VCaP (cell line): Measurements from ENCODE around the gene ALDH2.
"Not testable (repeated sequence)": the region's sequence is repeated elsewhere in the genome, so short reads cannot be mapped to it uniquely, and the experiment has no call there.

Experiments
- H3K27ac ChIP-seq: fragments of 450-650 bp; 2 replicates; pipeline ENCODE4 v1.5.1; 2017
- TF ChIP-seq, protein P1 (sequence below): fragments of 450-650 bp; conservative IDR thresholded peaks from 2 replicates; pipeline ENCODE4 v1.5.1; 2017; ENCODE audit warnings: mild to moderate bottlenecking, moderate library complexity

ALDH2 gene

GRCh38 chr12:111761099-111761498 is 5.6 kb upstream of the ALDH2 start:
- H3K27ac ChIP-seq: no peak overlapping the region
- TF ChIP-seq, protein P1, sequence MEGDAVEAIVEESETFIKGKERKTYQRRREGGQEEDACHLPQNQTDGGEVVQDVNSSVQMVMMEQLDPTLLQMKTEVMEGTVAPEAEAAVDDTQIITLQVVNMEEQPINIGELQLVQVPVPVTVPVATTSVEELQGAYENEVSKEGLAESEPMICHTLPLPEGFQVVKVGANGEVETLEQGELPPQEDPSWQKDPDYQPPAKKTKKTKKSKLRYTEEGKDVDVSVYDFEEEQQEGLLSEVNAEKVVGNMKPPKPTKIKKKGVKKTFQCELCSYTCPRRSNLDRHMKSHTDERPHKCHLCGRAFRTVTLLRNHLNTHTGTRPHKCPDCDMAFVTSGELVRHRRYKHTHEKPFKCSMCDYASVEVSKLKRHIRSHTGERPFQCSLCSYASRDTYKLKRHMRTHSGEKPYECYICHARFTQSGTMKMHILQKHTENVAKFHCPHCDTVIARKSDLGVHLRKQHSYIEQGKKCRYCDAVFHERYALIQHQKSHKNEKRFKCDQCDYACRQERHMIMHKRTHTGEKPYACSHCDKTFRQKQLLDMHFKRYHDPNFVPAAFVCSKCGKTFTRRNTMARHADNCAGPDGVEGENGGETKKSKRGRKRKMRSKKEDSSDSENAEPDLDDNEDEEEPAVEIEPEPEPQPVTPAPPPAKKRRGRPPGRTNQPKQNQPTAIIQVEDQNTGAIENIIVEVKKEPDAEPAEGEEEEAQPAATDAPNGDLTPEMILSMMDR: no peak

DNA sequence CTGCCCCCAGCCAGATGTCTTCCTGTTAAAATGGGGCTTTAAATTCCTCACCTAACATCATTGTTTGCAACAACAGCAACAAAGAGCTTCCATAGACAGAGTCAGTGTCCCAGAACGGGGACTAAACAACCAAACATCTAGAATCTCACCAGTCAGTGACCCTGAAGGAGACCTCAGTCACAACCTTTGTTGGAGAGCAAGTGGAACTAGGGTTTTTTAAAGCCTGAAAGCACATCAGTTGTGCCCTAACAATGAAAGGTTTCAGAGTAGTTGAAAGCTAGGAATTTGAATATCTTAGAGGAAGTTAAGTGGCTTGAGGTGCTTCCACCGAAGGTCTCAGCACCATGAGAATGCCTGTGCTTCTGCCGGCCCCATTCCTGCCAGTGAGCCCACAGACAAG is 5.0 kb upstream of the ALDH2 start:
- TF ChIP-seq, protein P1: no peak
- no peak overlapping the region for H3K27ac ChIP-seq

- H3K27ac ChIP-seq: not testable (repeated sequence)
Observed at GRCh38 chr12:111763552-111763951, 3.2 kb upstream of the ALDH2 start.

DNA sequence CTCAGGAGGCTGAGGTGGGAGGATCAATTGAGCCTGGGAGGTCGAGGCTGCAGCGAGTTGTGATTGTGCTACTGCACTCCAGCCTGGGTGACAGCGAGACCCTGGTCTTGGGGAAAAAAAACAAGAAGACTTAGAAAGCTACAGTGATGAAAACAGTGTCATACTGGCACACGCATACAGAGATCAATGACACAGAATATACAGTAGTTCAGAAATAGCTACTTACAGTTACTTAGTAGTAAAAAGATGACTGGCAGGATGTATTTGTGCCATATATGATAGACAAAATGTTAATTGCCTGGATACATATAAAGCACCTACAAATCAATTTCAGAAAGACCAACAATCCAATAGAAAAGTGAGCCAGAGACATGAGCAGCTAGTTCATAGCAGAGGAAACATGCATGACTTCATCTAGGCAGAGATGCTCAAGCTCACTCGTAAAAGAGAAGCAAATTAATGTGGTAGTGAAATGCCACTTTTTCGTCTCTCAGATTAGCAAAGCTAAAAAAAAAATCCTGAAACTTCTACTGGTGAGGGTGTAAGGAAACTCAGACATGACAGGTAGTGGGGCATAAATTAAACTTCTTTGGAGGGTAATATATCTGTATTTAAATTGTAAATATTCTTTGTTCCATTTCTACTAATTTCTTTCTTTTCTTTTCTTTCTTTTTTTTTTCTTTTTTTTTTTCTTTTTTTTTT is 2.5 kb upstream of the ALDH2 start:
- TF ChIP-seq, protein P1: no peak
- H3K27ac ChIP-seq: peak overlapping the region; percentile 3; the same call in 1 of the 2 replicates

DNA sequence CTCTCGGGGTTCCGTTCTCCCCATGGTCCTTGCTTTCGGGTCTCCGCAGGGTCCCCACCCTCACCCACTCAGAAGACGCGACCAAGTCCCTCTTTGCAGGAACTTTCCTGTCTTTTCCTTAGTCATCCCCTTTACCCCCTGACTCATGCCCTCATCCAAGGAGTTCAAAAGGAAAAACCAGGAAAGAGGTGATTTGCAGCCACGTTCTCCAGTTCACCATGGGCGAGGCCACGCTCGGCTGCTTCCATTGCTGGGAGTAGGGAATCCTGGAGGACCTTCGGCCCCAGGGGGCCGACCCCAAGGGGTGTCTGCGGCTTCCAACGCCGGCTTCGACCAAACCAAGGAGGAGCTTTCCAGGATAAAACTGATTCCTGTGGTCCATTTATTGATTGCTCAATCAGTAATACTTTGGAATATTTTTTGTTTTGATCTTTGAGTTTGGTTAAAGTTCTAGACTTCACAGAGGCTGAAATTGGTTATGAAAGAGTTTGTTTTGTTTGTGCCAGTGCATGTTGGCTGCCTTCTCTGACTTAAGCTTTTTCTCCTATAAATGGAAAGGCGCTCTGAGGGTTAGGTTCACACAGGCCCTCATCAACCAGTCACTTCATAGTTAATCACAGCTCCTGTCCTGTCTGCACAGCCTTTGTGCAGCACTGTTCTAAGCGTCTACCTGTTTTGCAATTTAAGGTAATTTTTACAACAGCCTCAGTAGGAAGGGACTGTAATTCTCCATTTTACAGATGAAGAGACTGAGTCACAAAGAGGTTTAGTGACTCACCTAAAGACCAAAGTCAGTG is 827 bp downstream of the ALDH2 start:
- peak overlapping the region; percentile 62; the same call in 1 of the 2 replicates for H3K27ac ChIP-seq
- TF ChIP-seq, protein P1: no peak

GRCh38 chr12:111768159-111768895 is 1.6 kb downstream of the ALDH2 start:
- no peak overlapping the region for H3K27ac ChIP-seq
- TF ChIP-seq, protein P1: no peak

GRCh38 chr12:111769599-111769998 is 2.9 kb downstream of the ALDH2 start:
- TF ChIP-seq, protein P1: no peak
- no peak overlapping the region for H3K27ac ChIP-seq
